GM23338 (cell line): ENCODE data around the gene CSKMT. TPM values are rescaled to one million over a fixed set of nuclear protein-coding genes. Genes with fewer than 3 reads are reported as not detected.

Source experiments
- ATAC-seq: fragments of 200-7000 bp; cut with Tn5 transposase; 3 replicates; pipeline ENCODE4 v1.9.1; 2020
- DNase-seq: peaks from one replicate; pipeline ENCODE4 v3.0.0-alpha.2; 2015; ENCODE audit warnings: low spot score
- H2AFZ ChIP-seq: fragments of 200-600 bp; sonication (generic); 2 replicates; pipeline ENCODE4 v1.8.0; 2016; ENCODE audit warnings: antibody characterized with exemption, mild to moderate bottlenecking, moderate library complexity
- H3F3A ChIP-seq: fragments of 200-600 bp; sonication (generic); replicated peaks from 2 replicates; pipeline ENCODE4 v1.8.0; 2017; ENCODE audit warnings: antibody characterized with exemption, mixed run types, low read depth
- H3K27ac ChIP-seq: fragments of 200-600 bp; sonication (generic); 2 replicates; pipeline ENCODE4 v1.6.1; 2016; ENCODE audit warnings: low read depth
- H3K27me3 ChIP-seq: fragments of 200-600 bp; sonication (generic); 2 replicates; pipeline ENCODE4 v1.8.0; 2016; ENCODE audit warnings: mild to moderate bottlenecking, mixed run types, moderate library complexity; ENCODE audit not compliant: insufficient read depth
- H3K36me3 ChIP-seq: fragments of 200-600 bp; sonication (generic); 2 replicates; pipeline ENCODE4 v1.8.0; 2016; ENCODE audit warnings: mild to moderate bottlenecking; ENCODE audit not compliant: insufficient read depth
- H3K4me1 ChIP-seq: fragments of 200-600 bp; sonication (generic); 2 replicates; pipeline ENCODE4 v1.8.0; 2016; ENCODE audit warnings: mild to moderate bottlenecking, moderate library complexity; ENCODE audit not compliant: insufficient read depth
- H3K4me2 ChIP-seq: fragments of 200-600 bp; sonication (generic); 2 replicates; pipeline ENCODE4 v1.7.1; 2017; ENCODE audit warnings: mixed run types
- H3K4me3 ChIP-seq: fragments of 200-600 bp; sonication (generic); 2 replicates; pipeline ENCODE4 v1.6.1; 2016; ENCODE audit warnings: mixed run types
- H3K79me2 ChIP-seq: fragments of 200-600 bp; sonication (generic); replicated peaks from 2 replicates; pipeline ENCODE4 v1.8.0; 2017; ENCODE audit warnings: mild to moderate bottlenecking; ENCODE audit not compliant: insufficient read depth
- H3K9me2 ChIP-seq: fragments of 200-600 bp; sonication (generic); 2 replicates; pipeline ENCODE4 v1.8.0; 2017; ENCODE audit not compliant: insufficient read depth
- H4K20me1 ChIP-seq: fragments of 200-600 bp; sonication (generic); replicated peaks from 2 replicates; pipeline ENCODE4 v1.8.0; 2017; ENCODE audit warnings: mild to moderate bottlenecking; ENCODE audit not compliant: insufficient read depth
- H3K27ac Mint-ChIP-seq: 2 replicates; pipeline ENCODE4 v1.8.0; 2020; ENCODE audit warnings: inconsistent platforms, mild to moderate bottlenecking, moderate library complexity, mixed read lengths
- H3K27me3 Mint-ChIP-seq: 3 replicates; pipeline ENCODE4 v1.8.0; 2022; ENCODE audit warnings: low read depth, mild to moderate bottlenecking, moderate library complexity, mixed read lengths, inconsistent platforms; ENCODE audit not compliant: insufficient read depth, poor library complexity
- H3K36me3 Mint-ChIP-seq: 3 replicates; pipeline ENCODE4 v1.8.0; 2021; ENCODE audit warnings: low read depth, mild to moderate bottlenecking, inconsistent platforms, moderate library complexity, mixed read lengths
- H3K4me1 Mint-ChIP-seq: 3 replicates; pipeline ENCODE4 v1.8.0; 2020; ENCODE audit warnings: mild to moderate bottlenecking, inconsistent platforms, mixed read lengths
- H3K4me3 Mint-ChIP-seq: 3 replicates; pipeline ENCODE4 v1.8.0; 2021; ENCODE audit warnings: moderate library complexity, mild to moderate bottlenecking, inconsistent platforms, mixed read lengths
- H3K9me3 Mint-ChIP-seq: 3 replicates; pipeline ENCODE4 v1.8.0; 2020; ENCODE audit warnings: moderate library complexity, mild to moderate bottlenecking, inconsistent platforms, mixed read lengths
- CREB1 ChIP-seq: fragments of 250-450 bp; sonication (Bioruptor Pico); IDR thresholded peaks from 2 replicates; pipeline ENCODE4 v1.5.0; 2020; ENCODE audit warnings: low read depth, mild to moderate bottlenecking, moderate library complexity
- EZH2 ChIP-seq: fragments of 200-600 bp; sonication (generic); IDR thresholded peaks from one replicate; pipeline ENCODE4 v1.8.0; 2017; ENCODE audit warnings: antibody characterized with exemption, mild to moderate bottlenecking, low read depth; ENCODE audit not compliant: unreplicated experiment
- JUNB ChIP-seq: IDR thresholded peaks from one replicate; pipeline ENCODE4 v1.6.1; 2016; ENCODE audit warnings: antibody characterized with exemption; ENCODE audit not compliant: unreplicated experiment
- POLR2AphosphoS5 ChIP-seq: IDR thresholded peaks from 2 replicates; pipeline ENCODE4 v1.6.1; 2016; ENCODE audit warnings: antibody characterized with exemption, low read depth
- STAT1 ChIP-seq: IDR thresholded peaks from one replicate; pipeline ENCODE4 v1.6.1; 2016; ENCODE audit warnings: antibody characterized with exemption; ENCODE audit not compliant: unreplicated experiment
- ZNF114 ChIP-seq: fragments of 250-450 bp; sonication (Bioruptor Pico); IDR thresholded peaks from 2 replicates; pipeline ENCODE4 v1.5.0; 2020; ENCODE audit warnings: mild to moderate bottlenecking, moderate library complexity
- ZNF331 ChIP-seq: fragments of 250-450 bp; sonication (Bioruptor Pico); IDR thresholded peaks from 2 replicates; pipeline ENCODE4 v1.5.0; 2020; ENCODE audit warnings: low read depth, mild to moderate bottlenecking, moderate library complexity
- polyA plus RNA-seq: library from polyadenylated mRNA; unstranded; fragments of >200 nt; fragmentation: Nextera tagmentation; extraction: Ambion mirVana; gene quantifications from 2 replicates; pipeline ENCODE4 v1.2.1, GENCODE V29; 2016
- total RNA-seq: library from RNA; depleted of rRNA; stranded (reverse); fragments of >200 nt; shearing (Covaris generic); gene quantifications from 2 replicates; pipeline ENCODE4 v1.2.3, GENCODE V29; 2014
- TF ChIP-seq, protein P1 (sequence below), 2 experiments: fragments of 200-600 bp in 1 of 2; sonication (generic) in 1 of 2; conservative IDR thresholded peaks; 2 replicates each; pipeline versions ENCODE4 v1.5.1 to v1.6.1; 2016 to 2017; ENCODE audit warnings: antibody characterized with exemption in 2 of 2, low read depth in 2 of 2, mild to moderate bottlenecking in 2 of 2, moderate library complexity in 1 of 2
- TF ChIP-seq, protein P2 (sequence below): IDR thresholded peaks from 2 replicates; pipeline ENCODE4 v1.6.1; 2016; ENCODE audit warnings: antibody characterized with exemption

The CSKMT gene
- total and polyA plus RNA-seq, 2 experiments from 2014 or later, result 8.0 to 25.6 TPM

DNA sequence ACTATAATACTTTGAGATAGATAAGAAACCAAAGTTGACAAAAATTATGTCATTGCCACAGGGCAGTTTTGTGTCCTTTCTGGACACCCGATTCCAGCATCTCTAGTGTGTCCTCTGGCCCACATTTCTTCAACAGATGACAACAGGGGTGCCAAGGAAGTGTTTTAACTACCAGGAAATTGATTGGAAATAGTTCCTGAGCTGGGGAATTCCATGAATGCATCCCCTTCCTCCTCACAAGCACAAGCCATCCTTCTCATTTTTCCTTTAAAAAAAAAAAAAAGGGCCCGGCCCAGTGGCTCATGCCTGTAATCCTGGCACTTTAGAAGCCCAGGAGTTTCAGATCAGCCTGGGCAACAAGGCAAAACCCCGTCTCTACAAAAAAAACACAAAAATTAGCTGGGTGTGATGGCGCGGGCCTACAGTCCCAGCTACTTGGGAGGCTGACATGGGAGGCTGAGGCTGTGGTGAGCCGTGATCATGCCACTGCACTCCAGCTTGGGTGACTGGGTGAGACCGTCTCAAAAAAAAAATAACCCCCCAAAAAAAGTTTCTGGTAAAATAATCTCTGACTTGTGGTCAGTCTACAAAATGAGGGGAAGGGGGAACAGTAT is 42.5 kb upstream of the CSKMT start:
- H3K4me3 Mint-ChIP-seq, result peak overlapping the region; percentile 94
- peak; percentile 57 for DNase-seq
- Histone ChIP-seq H3K4me2 (peak overlapping the region; percentile 68), H3K4me3 (peak overlapping the region; percentile 87), H3K27ac (peak overlapping the region; percentile 88), H3F3A (peaks cover 39% of the 10 kb centered on the region), H3K36me3 (peaks cover 17% of the 10 kb centered on the region), H2AFZ (no peak overlapping the region), H3K4me1 (peaks cover 12% of the 10 kb centered on the region), H4K20me1 (no peaks in the 10 kb centered on the region), H3K27me3 (no peaks in the 10 kb centered on the region), H3K79me2 (peaks cover 8% of the 10 kb centered on the region; the same call in 1 of the 2 replicates), H3K9me2 (no peaks in the 10 kb centered on the region)
- peaks cover 16% of the 10 kb centered on the region for H3K4me1 Mint-ChIP-seq
- H3K9me3 Mint-ChIP-seq, result no peaks in the 10 kb centered on the region
- peaks cover 35% of the 10 kb centered on the region for H3K36me3 Mint-ChIP-seq
- ATAC-seq, result no peak
- H3K27me3 Mint-ChIP-seq, result peaks cover 11% of the 10 kb centered on the region
- TF ChIP-seq, protein P1, sequence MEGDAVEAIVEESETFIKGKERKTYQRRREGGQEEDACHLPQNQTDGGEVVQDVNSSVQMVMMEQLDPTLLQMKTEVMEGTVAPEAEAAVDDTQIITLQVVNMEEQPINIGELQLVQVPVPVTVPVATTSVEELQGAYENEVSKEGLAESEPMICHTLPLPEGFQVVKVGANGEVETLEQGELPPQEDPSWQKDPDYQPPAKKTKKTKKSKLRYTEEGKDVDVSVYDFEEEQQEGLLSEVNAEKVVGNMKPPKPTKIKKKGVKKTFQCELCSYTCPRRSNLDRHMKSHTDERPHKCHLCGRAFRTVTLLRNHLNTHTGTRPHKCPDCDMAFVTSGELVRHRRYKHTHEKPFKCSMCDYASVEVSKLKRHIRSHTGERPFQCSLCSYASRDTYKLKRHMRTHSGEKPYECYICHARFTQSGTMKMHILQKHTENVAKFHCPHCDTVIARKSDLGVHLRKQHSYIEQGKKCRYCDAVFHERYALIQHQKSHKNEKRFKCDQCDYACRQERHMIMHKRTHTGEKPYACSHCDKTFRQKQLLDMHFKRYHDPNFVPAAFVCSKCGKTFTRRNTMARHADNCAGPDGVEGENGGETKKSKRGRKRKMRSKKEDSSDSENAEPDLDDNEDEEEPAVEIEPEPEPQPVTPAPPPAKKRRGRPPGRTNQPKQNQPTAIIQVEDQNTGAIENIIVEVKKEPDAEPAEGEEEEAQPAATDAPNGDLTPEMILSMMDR (conservative IDR thresholded peaks at IDR 0.05; ENCODE audit: low read depth in 2 of 2), result no peak
- no peak for TF ChIP-seq POLR2AphosphoS5
- H3K27ac Mint-ChIP-seq, result peak overlapping the region; percentile 96

- H3K27me3 Mint-ChIP-seq, result peaks cover 9% of the 10 kb centered on the region
- H3K9me3 Mint-ChIP-seq, result no peaks in the 10 kb centered on the region
- peaks cover 3% of the 10 kb centered on the region; the same call in 1 of the 2 replicates for H4K20me1 ChIP-seq
- H3K4me3 Mint-ChIP-seq, result no peak overlapping the region
- peaks cover 80% of the 10 kb centered on the region for H3K36me3 Mint-ChIP-seq
- ATAC-seq, result peak; percentile 34; the same call in 2 of the 3 replicates
- no peaks in the 10 kb centered on the region for H3K27me3 ChIP-seq
- no peak overlapping the region for H3K4me3 ChIP-seq
- no peak overlapping the region for H3K27ac Mint-ChIP-seq
- peaks cover 20% of the 10 kb centered on the region for H3F3A ChIP-seq
- no peak for DNase-seq
- no peaks in the 10 kb centered on the region for H3K9me2 ChIP-seq
- no peaks in the 10 kb centered on the region for H3K4me1 Mint-ChIP-seq
- no peak overlapping the region for H3K4me2 ChIP-seq
- no peak overlapping the region for H2AFZ ChIP-seq
- TF ChIP-seq STAT1, result no peak
- no peak for TF ChIP-seq EZH2
- TF ChIP-seq ZNF114 (CRISPR knock-in tag), result no peak
- no peak for TF ChIP-seq JUNB
- TF ChIP-seq ZNF331 (CRISPR knock-in tag), result no peak
- TF ChIP-seq POLR2AphosphoS5, result no peak
- TF ChIP-seq, protein P2, sequence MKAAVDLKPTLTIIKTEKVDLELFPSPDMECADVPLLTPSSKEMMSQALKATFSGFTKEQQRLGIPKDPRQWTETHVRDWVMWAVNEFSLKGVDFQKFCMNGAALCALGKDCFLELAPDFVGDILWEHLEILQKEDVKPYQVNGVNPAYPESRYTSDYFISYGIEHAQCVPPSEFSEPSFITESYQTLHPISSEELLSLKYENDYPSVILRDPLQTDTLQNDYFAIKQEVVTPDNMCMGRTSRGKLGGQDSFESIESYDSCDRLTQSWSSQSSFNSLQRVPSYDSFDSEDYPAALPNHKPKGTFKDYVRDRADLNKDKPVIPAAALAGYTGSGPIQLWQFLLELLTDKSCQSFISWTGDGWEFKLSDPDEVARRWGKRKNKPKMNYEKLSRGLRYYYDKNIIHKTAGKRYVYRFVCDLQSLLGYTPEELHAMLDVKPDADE, result no peak
- no peak for TF ChIP-seq CREB1 (CRISPR knock-in tag)
- H3K27ac ChIP-seq, result no peak overlapping the region
- H3K4me1 ChIP-seq, result no peaks in the 10 kb centered on the region
- H3K36me3 ChIP-seq, result peaks cover 48% of the 10 kb centered on the region
- H3K79me2 ChIP-seq, result no peaks in the 10 kb centered on the region
Observed at GRCh38 chr11:62627713-62628112, 37.4 kb upstream of the CSKMT start.
